Ascending aorta (tissue), 2 donors: Measurements from ENCODE around the gene TDRD7. TPM values are rescaled to one million over a fixed set of nuclear protein-coding genes. Genes with fewer than 3 reads are reported as not detected.

Experiments used
- DNase-seq, 2 donors: peaks; one replicate each; pipeline ENCODE4 v3.0.0-alpha.2; 2019; ENCODE audit warnings: low spot score in 2 of 2
- H3K27ac ChIP-seq, 2 donors: fragments of 200-600 bp; sonication (generic); one replicate each; pipeline ENCODE4 v1.5.1; 2016 to 2017; ENCODE audit warnings: mild to moderate bottlenecking in 1 of 2
- H3K27me3 ChIP-seq: fragments of 200-600 bp; sonication (generic); one replicate; pipeline ENCODE4 v1.5.1; 2017
- H3K36me3 ChIP-seq, 2 donors: fragments of 200-600 bp; sonication (generic); one replicate each; pipeline ENCODE4 v1.5.1; 2016
- H3K4me1 ChIP-seq, 2 donors: fragments of 200-600 bp; sonication (generic); one replicate each; pipeline ENCODE4 v1.5.1; 2016 to 2017; ENCODE audit warnings: mild to moderate bottlenecking in 1 of 2
- H3K4me3 ChIP-seq, 2 donors: fragments of 200-600 bp; sonication (generic); one replicate each; pipeline ENCODE4 v1.5.1; 2016 to 2017; ENCODE audit warnings: mild to moderate bottlenecking in 1 of 2
- H3K9me3 ChIP-seq, 2 donors: fragments of 200-600 bp; sonication (generic); one replicate each; pipeline ENCODE4 v1.5.1; 2016
- CTCF ChIP-seq, 3 experiments: fragments of 200-600 bp in 2 of 3; fragments of 450-650 bp in 1 of 3; sonication (generic) in 2 of 3; IDR thresholded peaks; one replicate each; pipeline ENCODE4 v1.5.1; 2016 to 2019; ENCODE audit warnings: antibody characterized with exemption in 3 of 3, mild to moderate bottlenecking in 1 of 3, moderate library complexity in 1 of 3
- intact Hi-C: fragments of 100-400 bp; cut with DNase I; formaldehyde crosslinking; loops from one replicate; pipeline ENCODE4 v1.15.1; 2023
- total RNA-seq: library from RNA; depleted of rRNA; stranded (reverse); fragments of >200 nt; gene quantifications from one replicate; pipeline ENCODE4 v1.1.0, GENCODE V29; 2016

Gene TDRD7
- total RNA-seq, 1 donor from 2014 or later: 3.0 TPM

- Histone ChIP-seq H3K4me3 (no peak overlapping the region), H3K27me3 (no peaks in the 10 kb centered on the region), H3K27ac (peak overlapping the region; percentile 3 to 55), H3K36me3 (peaks cover 0 to 7% of the 10 kb centered on the region in 2 donors), H3K9me3 (no peaks in the 10 kb centered on the region), H3K4me1 (peaks cover 3 to 17% of the 10 kb centered on the region in 2 donors)
- TF ChIP-seq CTCF (IDR thresholded peaks at IDR 0.05): no peak
- intact Hi-C loops: loop anchor here (5.0 kb wide), 1 partner anchor 41 kb away; no protein-coding TSS in a partner anchor
- DNase-seq: peak in 1 of 2 donors; percentile 40
Measured at GRCh38 chr9:97516111-97516510, 104.2 kb downstream of the TDRD7 start.

DNA sequence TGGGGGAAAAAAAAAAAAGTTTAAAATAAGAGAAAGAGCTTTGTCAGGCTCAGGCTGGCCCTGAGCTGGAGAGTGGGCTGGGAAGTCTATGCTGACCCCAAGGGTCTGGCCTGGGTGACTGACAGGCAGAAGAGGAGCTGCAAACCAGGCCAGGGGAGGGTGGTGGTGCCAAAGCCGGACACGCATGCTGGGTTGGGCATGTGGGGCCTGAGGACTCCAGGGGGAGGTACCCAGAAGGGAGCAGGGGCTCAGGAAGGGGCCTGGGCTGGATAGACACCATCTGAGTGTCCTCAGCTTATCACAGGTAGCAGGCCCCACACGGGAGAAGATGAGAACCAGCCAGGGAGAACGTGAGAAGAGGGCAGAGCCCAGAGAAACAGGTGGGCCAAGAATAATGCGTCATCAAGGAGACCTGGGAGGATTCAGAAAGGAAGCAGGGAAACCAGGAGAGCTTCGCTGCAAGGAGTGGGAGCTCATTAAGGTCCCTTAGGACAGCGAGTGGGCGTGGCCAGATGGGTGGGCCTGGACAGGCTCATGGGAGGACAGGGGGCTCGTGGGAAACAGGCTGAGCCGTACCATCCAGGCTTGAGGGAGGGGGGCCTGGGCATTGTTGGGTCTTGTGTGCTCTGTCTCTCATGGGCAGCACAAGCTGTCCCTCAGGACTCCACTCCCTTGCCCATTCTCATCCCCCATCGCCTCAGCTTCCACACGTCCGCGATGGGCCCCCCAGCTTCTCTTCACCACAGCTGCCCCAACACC lies 105.6 kb downstream of the TDRD7 start:
- Histone ChIP-seq H3K27ac (peak overlapping the region; percentile 86 to 87), H3K36me3 (no peaks in the 10 kb centered on the region), H3K4me3 (no peak overlapping the region), H3K9me3 (no peaks in the 10 kb centered on the region), H3K27me3 (no peaks in the 10 kb centered on the region), H3K4me1 (peaks cover 3 to 13% of the 10 kb centered on the region in 2 donors)
- intact Hi-C loops: loop anchor here (5.0 kb wide), 1 partner anchor 40 kb away; no protein-coding TSS in a partner anchor
- DNase-seq: peak in 1 of 2 donors; percentile 59
- TF ChIP-seq CTCF (IDR thresholded peaks at IDR 0.05): no peak

GRCh38 chr9:97518166-97518908 lies 106.4 kb downstream of the TDRD7 start:
- Histone ChIP-seq H3K4me3 (peak overlapping the region in 1 of 2 donors; percentile 8), H3K36me3 (no peaks in the 10 kb centered on the region), H3K9me3 (no peaks in the 10 kb centered on the region), H3K27ac (peak overlapping the region; percentile 86 to 87), H3K27me3 (no peaks in the 10 kb centered on the region), H3K4me1 (peaks cover 3 to 16% of the 10 kb centered on the region in 2 donors)
- no peak for TF ChIP-seq CTCF (IDR thresholded peaks at IDR 0.05)
- intact Hi-C loops: loop anchor here (5.0 kb wide), 1 partner anchor 39 kb away; no protein-coding TSS in a partner anchor
- peak in 1 of 2 donors; percentile 58 for DNase-seq

- peak; percentile 33 to 93 for DNase-seq
- Histone ChIP-seq H3K4me3 (peak overlapping the region in 1 of 2 donors; percentile 24), H3K9me3 (no peaks in the 10 kb centered on the region), H3K27me3 (no peaks in the 10 kb centered on the region), H3K4me1 (peaks cover 3 to 16% of the 10 kb centered on the region in 2 donors), H3K27ac (peak overlapping the region; percentile 86 to 87), H3K36me3 (no peaks in the 10 kb centered on the region)
- TF ChIP-seq CTCF (IDR thresholded peaks at IDR 0.05): no peak
- intact Hi-C loops: loop anchor here (5.0 kb wide), 1 partner anchor 38 kb away; no protein-coding TSS in a partner anchor
Measured at GRCh38 chr9:97518909-97519307, 107.0 kb downstream of the TDRD7 start.

- Histone ChIP-seq H3K4me3 (peak overlapping the region in 1 of 2 donors; percentile 24), H3K27ac (peak overlapping the region; percentile 86 to 87), H3K4me1 (peaks cover 3 to 16% of the 10 kb centered on the region in 2 donors), H3K9me3 (no peaks in the 10 kb centered on the region), H3K27me3 (no peaks in the 10 kb centered on the region), H3K36me3 (peaks cover under 1 to 2% of the 10 kb centered on the region in 2 donors)
- intact Hi-C loops: loop anchor here (5.0 kb wide), 1 partner anchor 38 kb away; no protein-coding TSS in a partner anchor
- DNase-seq: peak in 1 of 2 donors; percentile 54
- no peak for TF ChIP-seq CTCF (IDR thresholded peaks at IDR 0.05)
Measured at GRCh38 chr9:97519441-97519970, 107.6 kb downstream of the TDRD7 start.
